T-cell (primary cell): ENCODE results near the gene WDR4. TPM values are rescaled to one million over a fixed set of nuclear protein-coding genes. Genes with fewer than 3 reads are reported as not detected.

Experiments used
- ATAC-seq, 4 experiments: fragments of 200-7000 bp in 3 of 4; fragments of 150-1000 bp in 1 of 4; cut with Tn5 transposase; replicated peaks in 1 of 4; 1 replicate in 3 of 4; 2 replicates in 1 of 4; pipeline ENCODE4 v1.10.0; 2021; ENCODE audit warnings: moderate library complexity in 3 of 4, mild to moderate bottlenecking in 2 of 4, moderate number of reproducible peaks in 1 of 4
- CTCF ChIA-PET, 2 donors: fragments of 300-600 bp; sonication (Branson Sonifier 250); formaldehyde crosslinking; loops; one replicate each; lab custom pipeline; 2022; ENCODE audit warnings: antibody characterized with exemption in 2 of 2; lab: Charles Lee
- POLR2A ChIA-PET, 2 donors: fragments of 300-600 bp; sonication (Branson Sonifier 250); formaldehyde crosslinking; loops; one replicate each; lab custom pipeline; 2022; ENCODE audit warnings: antibody characterized with exemption in 2 of 2; lab: Charles Lee
- DNase-seq, 35 experiments: peaks; one replicate each; pipeline versions ENCODE4 v3.0.0 to v3.0.0-alpha.2; 2013 to 2023
- H3K27ac ChIP-seq: one replicate; pipeline ENCODE4 v1.5.1; 2013; ENCODE audit warnings: low read length
- H3K27me3 ChIP-seq, 2 experiments: replicated peaks in 1 of 2; 1 replicate in 1 of 2; 2 replicates in 1 of 2; pipeline versions ENCODE4 v1.6.1 to v1.7.0; 2013; ENCODE audit warnings: low read length in 1 of 2, mixed read lengths in 1 of 2; ENCODE audit not compliant: control insufficient read depth in 2 of 2, insufficient read depth in 2 of 2; ENCODE audit errors: extremely low read depth in 1 of 2
- H3K36me3 ChIP-seq, 2 donors: 1 replicate in 1 of 2; 2 replicates in 1 of 2; pipeline versions ENCODE4 v1.6.1 to v1.7.0; 2013; ENCODE audit warnings: low read length in 1 of 2; ENCODE audit not compliant: control insufficient read depth in 2 of 2, insufficient read depth in 1 of 2; ENCODE audit errors: extremely low read depth in 1 of 2
- H3K4me1 ChIP-seq, 2 experiments: 1 replicate in 1 of 2; 2 replicates in 1 of 2; pipeline versions ENCODE4 v1.6.1 to v1.7.0; 2013; ENCODE audit warnings: low read length in 2 of 2, mixed read lengths in 1 of 2; ENCODE audit not compliant: insufficient read depth in 2 of 2, control insufficient read depth in 1 of 2; ENCODE audit errors: extremely low read depth in 1 of 2
- H3K4me3 ChIP-seq, 2 donors: 1 replicate in 1 of 2; 2 replicates in 1 of 2; pipeline versions ENCODE4 v1.5.1 to v1.7.0; 2013; ENCODE audit warnings: mild to moderate bottlenecking in 2 of 2, low read length in 1 of 2, moderate library complexity in 1 of 2; ENCODE audit not compliant: control insufficient read depth in 1 of 2; ENCODE audit errors: extremely low read depth in 1 of 2
- H3K9me3 ChIP-seq: 2 replicates; pipeline ENCODE4 v1.7.0; 2013
- H3K27ac Mint-ChIP-seq, 2 donors: one replicate each; pipeline ENCODE4 v1.8.0; 2020 to 2021; ENCODE audit warnings: mild to moderate bottlenecking in 2 of 2, mixed read lengths in 2 of 2
- H3K27me3 Mint-ChIP-seq, 2 donors: one replicate each; pipeline ENCODE4 v1.8.0; 2021 to 2022; ENCODE audit warnings: mixed read lengths in 2 of 2
- H3K36me3 Mint-ChIP-seq: one replicate; pipeline ENCODE4 v1.8.0; 2021; ENCODE audit warnings: mixed read lengths
- H3K4me1 Mint-ChIP-seq, 3 donors: one replicate each; pipeline ENCODE4 v1.8.0; 2020 to 2022; ENCODE audit warnings: mixed read lengths in 3 of 3, mild to moderate bottlenecking in 1 of 3
- H3K4me3 Mint-ChIP-seq, 3 donors: one replicate each; pipeline ENCODE4 v1.8.0; 2020 to 2022; ENCODE audit warnings: mild to moderate bottlenecking in 3 of 3, mixed read lengths in 3 of 3, moderate library complexity in 3 of 3
- H3K9me3 Mint-ChIP-seq, 3 donors: one replicate each; pipeline ENCODE4 v1.8.0; 2020 to 2022; ENCODE audit warnings: mixed read lengths in 3 of 3
- WGBS: methylation state at CpG from one replicate; pipeline ENCODE4 v1.1.5; 2013; ENCODE audit warnings: missing lambda C conversion rate; ENCODE audit not compliant: insufficient coverage; 5-methylcytosine and 5-hydroxymethylcytosine counted together
- total RNA-seq, 35 experiments: library from RNA in 6 of 35; stranded (reverse) in 6 of 35; fragments of 120-200 nt in 1 of 35; gene quantifications; one replicate each; pipeline versions ENCODE4 v1.2.1 to v1.2.4 and lab custom pipeline; 2013 to 2026

WDR4 gene
- total RNA-seq, 5 donors from 2014 or later (not counting 1 experiment from before 2014, with no cell fraction given) = 17.0 to 40.9 (median 37.6) TPM

- Histone ChIP-seq H3K27me3 (no peaks in the 10 kb centered on the region), H3K9me3 (no peaks in the 10 kb centered on the region), H3K4me1 (peaks cover 0 to 2% of the 10 kb centered on the region in 2 experiments), H3K27ac (no peak overlapping the region), H3K36me3 (peaks cover 26 to 65% of the 10 kb centered on the region in 2 donors), H3K4me3 (no peak overlapping the region)
- WGBS = 79% methylated on average over 8 of the region's 8 CpGs
- POLR2A ChIA-PET = no interaction called here
- no peaks in the 10 kb centered on the region for H3K27me3 Mint-ChIP-seq
- CTCF ChIA-PET = no interaction called here
- DNase-seq = no peak
- no peak for ATAC-seq
- H3K9me3 Mint-ChIP-seq = no peaks in the 10 kb centered on the region
- no peak overlapping the region for H3K4me3 Mint-ChIP-seq
- H3K27ac Mint-ChIP-seq = no peak overlapping the region
- peaks cover 9 to 24% (median 11%) of the 10 kb centered on the region in 3 donors for H3K4me1 Mint-ChIP-seq
- peaks cover 35% of the 10 kb centered on the region for H3K36me3 Mint-ChIP-seq
Observed at GRCh38 chr21:42865776-42866160, 13.6 kb downstream of the WDR4 start.

DNA sequence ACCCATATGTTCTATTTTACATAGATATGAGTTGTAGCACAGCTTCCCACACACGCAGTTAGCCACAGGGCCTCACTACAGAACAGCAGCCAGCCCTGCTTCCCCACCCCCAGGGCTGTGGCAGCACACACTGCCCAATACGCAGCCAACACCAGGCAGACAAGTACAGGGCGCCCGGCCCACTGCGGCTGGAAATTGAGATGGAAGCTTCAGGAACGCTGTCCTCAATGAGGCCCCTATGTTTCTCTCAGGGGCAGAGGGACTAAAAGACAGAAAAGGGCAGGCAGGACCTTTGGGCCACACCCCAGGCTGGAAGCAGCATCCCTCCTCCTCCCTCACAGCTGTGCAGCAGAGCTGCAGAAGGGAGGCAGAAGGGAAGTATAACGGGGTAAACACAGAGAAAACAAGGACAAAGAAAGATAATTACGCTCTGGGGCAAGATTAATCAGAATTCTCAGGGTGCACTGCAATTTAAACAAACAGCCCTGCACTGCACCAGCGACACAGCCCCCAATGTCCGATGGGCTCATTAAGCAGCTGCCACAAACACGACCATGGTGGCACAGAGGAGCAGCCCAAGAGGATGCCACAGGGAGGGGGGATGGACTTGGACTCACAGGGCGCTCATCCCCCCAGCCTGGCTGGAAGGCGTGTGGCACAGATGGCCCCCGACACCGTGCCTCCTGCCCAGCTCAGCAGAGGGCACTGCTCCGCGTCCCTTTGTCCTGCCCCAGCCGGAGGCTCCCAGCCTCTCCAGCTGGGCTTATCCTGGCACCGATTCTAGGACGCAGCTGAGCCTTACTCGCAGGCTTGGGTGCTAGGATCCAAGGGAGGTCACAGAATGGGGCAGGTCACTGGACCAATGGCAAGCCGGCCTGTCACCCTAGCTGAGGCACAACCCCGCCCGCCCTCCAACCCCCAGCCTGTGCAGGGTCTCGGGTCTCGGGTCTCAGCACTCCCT is 14.2 kb downstream of the WDR4 start:
- peaks cover 0 to 2% of the 10 kb centered on the region in 2 experiments for H3K4me1 ChIP-seq
- H3K36me3 ChIP-seq = peaks cover 31 to 67% of the 10 kb centered on the region in 2 donors
- peaks cover 9 to 24% (median 11%) of the 10 kb centered on the region in 3 donors for H3K4me1 Mint-ChIP-seq
- H3K9me3 ChIP-seq = no peaks in the 10 kb centered on the region
- no peak for DNase-seq
- peaks cover 35% of the 10 kb centered on the region for H3K36me3 Mint-ChIP-seq
- no peaks in the 10 kb centered on the region for H3K27me3 ChIP-seq
- WGBS = 96% methylated on average over 23 of the region's 26 CpGs
- ChIA-PET CTCF (no interaction called here), POLR2A (no interaction called here)
- H3K27ac ChIP-seq = no peak overlapping the region
- no peaks in the 10 kb centered on the region for H3K27me3 Mint-ChIP-seq
- H3K9me3 Mint-ChIP-seq = no peaks in the 10 kb centered on the region
- no peak overlapping the region for H3K27ac Mint-ChIP-seq
- H3K4me3 ChIP-seq = no peak overlapping the region
- H3K4me3 Mint-ChIP-seq = no peak overlapping the region
- no peak for ATAC-seq

- no peaks in the 10 kb centered on the region for H3K9me3 Mint-ChIP-seq
- peaks cover 31% of the 10 kb centered on the region for H3K36me3 Mint-ChIP-seq
Observed at GRCh38 chr21:42864286-42864685, 15.1 kb downstream of the WDR4 start.

GRCh38 chr21:42863504-42863870 is 15.9 kb downstream of the WDR4 start:
- H3K4me1 ChIP-seq = peaks cover 0 to 2% of the 10 kb centered on the region in 2 experiments
- peaks cover 9 to 24% (median 11%) of the 10 kb centered on the region in 3 donors for H3K4me1 Mint-ChIP-seq
- CTCF ChIA-PET = no interaction called here
- no peaks in the 10 kb centered on the region for H3K9me3 Mint-ChIP-seq
- ATAC-seq (no peak), DNase-seq (no peak)
- no peak overlapping the region for H3K27ac Mint-ChIP-seq
- no peak overlapping the region for H3K4me3 Mint-ChIP-seq
- H3K36me3 ChIP-seq = peaks cover 27 to 72% of the 10 kb centered on the region in 2 donors
- WGBS = 99% methylated on average over 9 of the region's 13 CpGs
- H3K27ac ChIP-seq = no peak overlapping the region
- no peaks in the 10 kb centered on the region for H3K27me3 Mint-ChIP-seq
- POLR2A ChIA-PET = no interaction called here
- H3K36me3 Mint-ChIP-seq = peaks cover 29% of the 10 kb centered on the region
- no peak overlapping the region for H3K4me3 ChIP-seq
- H3K27me3 ChIP-seq = no peaks in the 10 kb centered on the region
- H3K9me3 ChIP-seq = no peaks in the 10 kb centered on the region

More at GRCh38 chr21:42864286-42864685, 15.1 kb downstream of the WDR4 start:
- ChIA-PET POLR2A (no interaction called here), CTCF (no interaction called here)
- Histone ChIP-seq H3K27ac (no peak overlapping the region), H3K9me3 (no peaks in the 10 kb centered on the region), H3K4me1 (peaks cover 0 to 2% of the 10 kb centered on the region in 2 experiments), H3K36me3 (peaks cover 34 to 72% of the 10 kb centered on the region in 2 donors), H3K4me3 (no peak overlapping the region), H3K27me3 (no peaks in the 10 kb centered on the region)
- WGBS = 85% methylated on average over 13 of the region's 14 CpGs
- Mint-ChIP-seq H3K27me3 (no peaks in the 10 kb centered on the region), H3K4me3 (no peak overlapping the region), H3K27ac (no peak overlapping the region), H3K4me1 (peaks cover 9 to 24% (median 11%) of the 10 kb centered on the region in 3 donors)
- ATAC-seq (no peak), DNase-seq (no peak)

DNA sequence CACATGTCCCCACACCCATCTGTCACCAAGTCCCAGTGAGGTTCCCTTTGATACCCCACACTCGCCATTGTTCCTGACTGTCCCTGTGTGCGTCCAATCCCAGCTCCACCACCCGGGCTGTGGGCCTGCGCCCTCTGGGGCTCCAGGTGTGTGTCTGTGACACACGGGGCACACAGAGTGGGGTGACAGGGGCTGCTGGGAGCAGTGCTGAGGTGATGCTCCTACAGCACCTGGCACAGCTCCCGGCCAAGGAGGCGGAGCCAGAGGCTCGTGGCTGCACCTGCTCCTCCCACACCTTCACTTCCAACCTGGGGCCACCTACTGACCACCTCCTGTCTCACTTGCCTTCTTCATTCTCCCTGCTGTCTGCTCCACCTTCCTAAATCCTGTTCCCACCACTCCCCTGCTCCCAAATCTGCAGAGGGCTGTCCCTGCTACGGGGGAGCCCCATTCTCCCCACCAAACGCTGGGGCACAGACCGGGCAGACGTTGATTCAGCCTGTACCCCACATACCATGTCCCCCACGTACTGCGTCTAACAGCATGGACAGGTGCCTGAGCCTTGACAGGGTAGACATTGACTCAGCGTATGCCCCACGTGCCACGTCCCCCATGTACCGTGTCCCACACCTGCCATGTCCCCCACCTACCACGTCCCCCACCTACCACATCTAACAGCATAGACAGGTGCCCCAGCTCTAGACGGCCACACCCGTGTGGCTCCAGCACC is 16.4 kb downstream of the WDR4 start:
- peaks cover 0 to 2% of the 10 kb centered on the region in 2 experiments for H3K4me1 ChIP-seq
- WGBS = 91% methylated on average over 21 of the region's 21 CpGs

GRCh38 chr21:42861848-42862400 is 17.4 kb downstream of the WDR4 start:
- POLR2A ChIA-PET = no interaction called here
- H3K27me3 Mint-ChIP-seq = no peaks in the 10 kb centered on the region
- no peak overlapping the region for H3K4me3 ChIP-seq

More for the DNA sequence above, 16.4 kb downstream of the WDR4 start:
- no peak for DNase-seq
- no peak overlapping the region for H3K4me3 ChIP-seq
- POLR2A ChIA-PET = no interaction called here
- no peak overlapping the region for H3K27ac Mint-ChIP-seq
- ATAC-seq = no peak
- CTCF ChIA-PET = no interaction called here
- no peaks in the 10 kb centered on the region for H3K9me3 ChIP-seq
- H3K36me3 Mint-ChIP-seq = peaks cover 27% of the 10 kb centered on the region
- H3K9me3 Mint-ChIP-seq = no peaks in the 10 kb centered on the region
- peaks cover 24 to 71% of the 10 kb centered on the region in 2 donors for H3K36me3 ChIP-seq
- H3K4me1 Mint-ChIP-seq = peaks cover 9 to 24% (median 11%) of the 10 kb centered on the region in 3 donors
- H3K27ac ChIP-seq = no peak overlapping the region
- no peaks in the 10 kb centered on the region for H3K27me3 Mint-ChIP-seq
- H3K4me3 Mint-ChIP-seq = no peak overlapping the region
- no peaks in the 10 kb centered on the region for H3K27me3 ChIP-seq

More at GRCh38 chr21:42861848-42862400, 17.4 kb downstream of the WDR4 start:
- Mint-ChIP-seq H3K36me3 (peaks cover 34% of the 10 kb centered on the region), H3K4me3 (no peak overlapping the region), H3K4me1 (peaks cover 9 to 24% (median 11%) of the 10 kb centered on the region in 3 donors), H3K27ac (no peak overlapping the region), H3K9me3 (no peaks in the 10 kb centered on the region)
- Histone ChIP-seq H3K27me3 (no peaks in the 10 kb centered on the region), H3K9me3 (no peaks in the 10 kb centered on the region), H3K36me3 (peaks cover 27 to 73% of the 10 kb centered on the region in 2 donors), H3K4me1 (peaks cover 0 to 2% of the 10 kb centered on the region in 2 experiments), H3K27ac (no peak overlapping the region)
- DNase-seq (no peak), ATAC-seq (no peak)
- 94% methylated on average over 29 of the region's 29 CpGs for WGBS
- CTCF ChIA-PET = no interaction called here
